PC-3 (cell line): Measurements from ENCODE around the gene WDR90. TPM values are rescaled to one million over a fixed set of nuclear protein-coding genes. Genes with fewer than 3 reads are reported as not detected.

Source experiments
- ATAC-seq: fragments of 200-7000 bp; cut with Tn5 transposase; 2 replicates; pipeline ENCODE4 v1.9.1; 2020; ENCODE audit warnings: mild to moderate bottlenecking, moderate library complexity
- BruUV-seq: library from RNA; stranded (reverse); fragments of 400-500 nt; replicated peaks from 2 replicates; lab custom pipeline; 2021; lab: Mats Ljungman, UMichigan
- CTCF ChIA-PET: fragments of 300-600 bp; sonication (Branson Sonifier 250); formaldehyde crosslinking; loops from one replicate; lab custom pipeline; 2022; ENCODE audit warnings: antibody characterized with exemption; lab: Charles Lee
- POLR2A ChIA-PET: fragments of 300-600 bp; sonication (Branson Sonifier 250); formaldehyde crosslinking; loops from one replicate; lab custom pipeline; 2022; ENCODE audit warnings: antibody characterized with exemption; ENCODE audit not compliant: unreplicated experiment; lab: Charles Lee
- DNase-seq: peaks from one replicate; pipeline ENCODE4 v3.0.0-alpha.2; 2015
- H2AFZ ChIP-seq: fragments of 300-600 bp; sonication (generic); 2 replicates; pipeline ENCODE4 v1.6.0; 2016; ENCODE audit warnings: antibody characterized with exemption, low read length
- H3F3A ChIP-seq: fragments of 300-600 bp; sonication (generic); one replicate; pipeline ENCODE4 v1.6.0; 2017; ENCODE audit warnings: antibody characterized with exemption, low read length, control low read depth, mild to moderate bottlenecking; ENCODE audit not compliant: unreplicated experiment
- H3K27ac ChIP-seq: fragments of 300-600 bp; sonication (generic); 2 replicates; pipeline ENCODE4 v1.5.1; 2016; ENCODE audit warnings: mild to moderate bottlenecking, low read length
- H3K27me3 ChIP-seq: fragments of 300-600 bp; sonication (generic); 2 replicates; pipeline ENCODE4 v1.6.1; 2016; ENCODE audit warnings: low read length, mixed read lengths
- H3K36me3 ChIP-seq: fragments of 300-600 bp; sonication (generic); 2 replicates; pipeline ENCODE4 v1.6.1; 2016; ENCODE audit warnings: low read depth, mixed run types, low read length, mixed read lengths
- H3K4me1 ChIP-seq: fragments of 300-600 bp; sonication (generic); 2 replicates; pipeline ENCODE4 v1.5.1; 2016; ENCODE audit warnings: low read length; ENCODE audit not compliant: insufficient read depth
- H3K4me2 ChIP-seq: fragments of 300-600 bp; sonication (generic); 2 replicates; pipeline ENCODE4 v1.6.0; 2016; ENCODE audit warnings: low read length
- H3K4me3 ChIP-seq: fragments of 300-600 bp; sonication (generic); 2 replicates; pipeline ENCODE4 v1.5.1; 2016; ENCODE audit warnings: mild to moderate bottlenecking, low read length, mixed read lengths
- H3K79me2 ChIP-seq: fragments of 300-600 bp; sonication (generic); 2 replicates; pipeline ENCODE4 v1.6.1; 2017; ENCODE audit warnings: low read length, mixed read lengths
- H3K9ac ChIP-seq: fragments of 300-600 bp; sonication (generic); 2 replicates; pipeline ENCODE4 v1.6.0; 2016; ENCODE audit warnings: mild to moderate bottlenecking, low read length
- H3K9me2 ChIP-seq: fragments of 300-600 bp; sonication (generic); replicated peaks from 2 replicates; pipeline ENCODE4 v1.6.1; 2016; ENCODE audit warnings: mixed run types, low read length, mixed read lengths
- H3K9me3 ChIP-seq: fragments of 300-600 bp; sonication (generic); 2 replicates; pipeline ENCODE4 v1.6.1; 2016; ENCODE audit warnings: low read length, mixed read lengths
- H4K20me1 ChIP-seq: fragments of 300-600 bp; sonication (generic); 2 replicates; pipeline ENCODE4 v1.6.1; 2016; ENCODE audit warnings: low read length, mixed read lengths
- EZH2 ChIP-seq: fragments of 300-600 bp; sonication (generic); IDR thresholded peaks from one replicate; pipeline ENCODE4 v1.6.1; 2017; ENCODE audit warnings: antibody characterized with exemption, mild to moderate bottlenecking, low read length; ENCODE audit not compliant: unreplicated experiment
- EZH2phosphoT487 ChIP-seq: fragments of 300-600 bp; sonication (generic); IDR thresholded peaks from 2 replicates; pipeline ENCODE4 v1.6.1; 2018; ENCODE audit warnings: mild to moderate bottlenecking, antibody characterized with exemption, low read length, borderline replicate concordance
- intact Hi-C: fragments of 100-400 bp; cut with micrococcal nuclease; formaldehyde crosslinking; loops from 2 replicates; pipeline ENCODE4 v1.9.0; 2023
- total RNA-seq: library from RNA; depleted of rRNA; stranded (reverse); fragments of >200 nt; gene quantifications from 2 replicates; pipeline ENCODE4 v1.2.3, GENCODE V29; 2014
- TF ChIP-seq, protein P1 (sequence below): fragments of 300-600 bp; sonication (generic); conservative IDR thresholded peaks from 2 replicates; pipeline ENCODE4 v1.5.1; 2017; ENCODE audit warnings: antibody characterized with exemption, low read depth, mild to moderate bottlenecking, low read length

The WDR90 gene
- total RNA-seq, 1 experiment from 2014 or later: 44.4 TPM

- no peaks in the 10 kb centered on the region for H3K4me1 ChIP-seq
- no TSS peak for BruUV-seq
- no peaks in the 10 kb centered on the region for H3K9me3 ChIP-seq
- H3K79me2 ChIP-seq: peaks cover 22% of the 10 kb centered on the region
- no peaks in the 10 kb centered on the region for H4K20me1 ChIP-seq
- ATAC-seq: no peak
- ChIA-PET CTCF (no interaction called here), POLR2A (no interaction called here)
- TF ChIP-seq EZH2phosphoT487: no peak
- no peak for TF ChIP-seq EZH2
- TF ChIP-seq, protein P1, sequence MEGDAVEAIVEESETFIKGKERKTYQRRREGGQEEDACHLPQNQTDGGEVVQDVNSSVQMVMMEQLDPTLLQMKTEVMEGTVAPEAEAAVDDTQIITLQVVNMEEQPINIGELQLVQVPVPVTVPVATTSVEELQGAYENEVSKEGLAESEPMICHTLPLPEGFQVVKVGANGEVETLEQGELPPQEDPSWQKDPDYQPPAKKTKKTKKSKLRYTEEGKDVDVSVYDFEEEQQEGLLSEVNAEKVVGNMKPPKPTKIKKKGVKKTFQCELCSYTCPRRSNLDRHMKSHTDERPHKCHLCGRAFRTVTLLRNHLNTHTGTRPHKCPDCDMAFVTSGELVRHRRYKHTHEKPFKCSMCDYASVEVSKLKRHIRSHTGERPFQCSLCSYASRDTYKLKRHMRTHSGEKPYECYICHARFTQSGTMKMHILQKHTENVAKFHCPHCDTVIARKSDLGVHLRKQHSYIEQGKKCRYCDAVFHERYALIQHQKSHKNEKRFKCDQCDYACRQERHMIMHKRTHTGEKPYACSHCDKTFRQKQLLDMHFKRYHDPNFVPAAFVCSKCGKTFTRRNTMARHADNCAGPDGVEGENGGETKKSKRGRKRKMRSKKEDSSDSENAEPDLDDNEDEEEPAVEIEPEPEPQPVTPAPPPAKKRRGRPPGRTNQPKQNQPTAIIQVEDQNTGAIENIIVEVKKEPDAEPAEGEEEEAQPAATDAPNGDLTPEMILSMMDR: no peak
- no peaks in the 10 kb centered on the region for H3K9me2 ChIP-seq
- H3K4me3 ChIP-seq: no peak overlapping the region
- no peaks in the 10 kb centered on the region for H3K27me3 ChIP-seq
- H3K27ac ChIP-seq: no peak overlapping the region
- DNase-seq: no peak
- peaks cover 6% of the 10 kb centered on the region; the same call in 1 of the 2 replicates for H3K36me3 ChIP-seq
- no peak overlapping the region for H3K4me2 ChIP-seq
- H2AFZ ChIP-seq: no peak overlapping the region
- intact Hi-C loops: no loop called here
- H3F3A ChIP-seq: no peaks in the 10 kb centered on the region
- H3K9ac ChIP-seq: no peak overlapping the region
These were observed 22.4 kb downstream of the WDR90 start for GRCh38 chr16:671353-672131.

DNA sequence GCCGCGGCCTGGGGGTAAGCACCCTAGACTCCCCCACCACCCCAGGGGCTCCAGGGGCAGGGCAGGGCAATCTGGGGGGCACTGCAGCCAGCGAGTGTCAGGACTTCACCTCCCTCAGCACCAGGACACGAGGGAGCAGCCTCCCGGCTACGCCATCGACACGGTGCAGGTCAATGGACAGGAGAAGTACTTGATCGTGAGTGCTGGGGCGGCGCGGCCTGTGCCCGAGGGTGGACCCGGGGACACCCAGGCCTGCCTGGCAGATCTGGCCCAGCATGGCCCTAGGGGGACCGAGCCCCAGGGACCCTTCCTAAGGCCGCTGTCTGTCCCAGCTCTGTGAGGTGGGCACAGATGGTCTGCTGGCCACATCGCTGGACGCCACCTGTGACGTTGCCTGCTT, 23.2 kb downstream of the WDR90 start:
- Histone ChIP-seq H3K36me3 (peaks cover 6% of the 10 kb centered on the region; the same call in 1 of the 2 replicates), H4K20me1 (no peaks in the 10 kb centered on the region), H3K4me1 (no peaks in the 10 kb centered on the region), H3K27ac (no peak overlapping the region), H3K4me3 (no peak overlapping the region), H3K9ac (no peak overlapping the region), H3F3A (no peaks in the 10 kb centered on the region), H3K79me2 (peaks cover 22% of the 10 kb centered on the region), H3K9me2 (no peaks in the 10 kb centered on the region), H3K4me2 (no peak overlapping the region), H3K27me3 (no peaks in the 10 kb centered on the region), H2AFZ (no peak overlapping the region), H3K9me3 (no peaks in the 10 kb centered on the region)
- TF ChIP-seq EZH2 (no peak), EZH2phosphoT487 (no peak)
- TF ChIP-seq, protein P1: no peak
- no peak for DNase-seq
- CTCF ChIA-PET: no interaction called here
- BruUV-seq: no TSS peak
- ATAC-seq: no peak
- intact Hi-C loops: no loop called here
- POLR2A ChIA-PET: no interaction called here

GRCh38 chr16:672851-673250, 23.7 kb downstream of the WDR90 start:
- ChIA-PET POLR2A (no interaction called here), CTCF (no interaction called here)
- no peaks in the 10 kb centered on the region for H3K4me1 ChIP-seq
- no peak overlapping the region for H2AFZ ChIP-seq
- no peak overlapping the region for H3K4me2 ChIP-seq
- no peaks in the 10 kb centered on the region for H3K27me3 ChIP-seq
- H3K36me3 ChIP-seq: peaks cover 6% of the 10 kb centered on the region; the same call in 1 of the 2 replicates
- ATAC-seq (no peak), DNase-seq (no peak)
- no peaks in the 10 kb centered on the region for H3K9me2 ChIP-seq
- no peak for TF ChIP-seq EZH2phosphoT487
- no peak for TF ChIP-seq EZH2
- TF ChIP-seq, protein P1: no peak
- H4K20me1 ChIP-seq: no peaks in the 10 kb centered on the region
- no peak overlapping the region for H3K27ac ChIP-seq
- H3K79me2 ChIP-seq: peaks cover 22% of the 10 kb centered on the region
- intact Hi-C loops: no loop called here
- no peaks in the 10 kb centered on the region for H3F3A ChIP-seq
- no peak overlapping the region for H3K9ac ChIP-seq
- H3K9me3 ChIP-seq: no peaks in the 10 kb centered on the region
- no TSS peak for BruUV-seq
- no peak overlapping the region for H3K4me3 ChIP-seq
